Nephron (organoid): ENCODE data around the gene ABCB9.

Experiments used
- H3K27ac Mint-ChIP-seq, 3 experiments: 2 replicates each; pipeline ENCODE4 v1.8.0; 2020; ENCODE audit warnings: mixed read lengths in 3 of 3, mild to moderate bottlenecking in 2 of 3, moderate library complexity in 1 of 3
- H3K27me3 Mint-ChIP-seq: 2 replicates; pipeline ENCODE4 v1.8.0; 2021; ENCODE audit warnings: low read depth, mild to moderate bottlenecking, moderate library complexity, mixed read lengths
- H3K36me3 Mint-ChIP-seq: 2 replicates; pipeline ENCODE4 v1.8.0; 2020; ENCODE audit warnings: low read depth, mixed read lengths
- H3K4me1 Mint-ChIP-seq: 2 replicates; pipeline ENCODE4 v1.8.0; 2020; ENCODE audit warnings: mixed read lengths
- H3K4me3 Mint-ChIP-seq, 3 experiments: 2 replicates each; pipeline ENCODE4 v1.8.0; 2020; ENCODE audit warnings: mild to moderate bottlenecking in 3 of 3, mixed read lengths in 3 of 3, moderate library complexity in 2 of 3
- H3K9me3 Mint-ChIP-seq: 2 replicates; pipeline ENCODE4 v1.8.0; 2020; ENCODE audit warnings: mixed read lengths
- TF ChIP-seq, protein P1 (sequence below), 3 experiments: fragments of 200-600 bp; sonication (generic); IDR thresholded peaks; one replicate each; pipeline ENCODE4 v1.5.0; 2021; ENCODE audit warnings: antibody characterized with exemption in 3 of 3; ENCODE audit not compliant: unreplicated experiment in 3 of 3

Gene ABCB9

GRCh38 chr12:122958198-122958888 is 7.9 kb downstream of the ABCB9 start:
- no peak overlapping the region for H3K4me3 Mint-ChIP-seq
- TF ChIP-seq, protein P1, sequence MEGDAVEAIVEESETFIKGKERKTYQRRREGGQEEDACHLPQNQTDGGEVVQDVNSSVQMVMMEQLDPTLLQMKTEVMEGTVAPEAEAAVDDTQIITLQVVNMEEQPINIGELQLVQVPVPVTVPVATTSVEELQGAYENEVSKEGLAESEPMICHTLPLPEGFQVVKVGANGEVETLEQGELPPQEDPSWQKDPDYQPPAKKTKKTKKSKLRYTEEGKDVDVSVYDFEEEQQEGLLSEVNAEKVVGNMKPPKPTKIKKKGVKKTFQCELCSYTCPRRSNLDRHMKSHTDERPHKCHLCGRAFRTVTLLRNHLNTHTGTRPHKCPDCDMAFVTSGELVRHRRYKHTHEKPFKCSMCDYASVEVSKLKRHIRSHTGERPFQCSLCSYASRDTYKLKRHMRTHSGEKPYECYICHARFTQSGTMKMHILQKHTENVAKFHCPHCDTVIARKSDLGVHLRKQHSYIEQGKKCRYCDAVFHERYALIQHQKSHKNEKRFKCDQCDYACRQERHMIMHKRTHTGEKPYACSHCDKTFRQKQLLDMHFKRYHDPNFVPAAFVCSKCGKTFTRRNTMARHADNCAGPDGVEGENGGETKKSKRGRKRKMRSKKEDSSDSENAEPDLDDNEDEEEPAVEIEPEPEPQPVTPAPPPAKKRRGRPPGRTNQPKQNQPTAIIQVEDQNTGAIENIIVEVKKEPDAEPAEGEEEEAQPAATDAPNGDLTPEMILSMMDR (IDR thresholded peaks at IDR 0.05; ENCODE audit: unreplicated experiment in 3 of 3): no peak
- H3K27ac Mint-ChIP-seq: no peak overlapping the region
- H3K27me3 Mint-ChIP-seq: no peaks in the 10 kb centered on the region
- H3K36me3 Mint-ChIP-seq: peaks cover 4% of the 10 kb centered on the region
- H3K9me3 Mint-ChIP-seq: no peaks in the 10 kb centered on the region
- H3K4me1 Mint-ChIP-seq: peaks cover 35% of the 10 kb centered on the region

- TF ChIP-seq, protein P1 (IDR thresholded peaks at IDR 0.05; ENCODE audit: unreplicated experiment in 3 of 3): no peak
- H3K9me3 Mint-ChIP-seq: no peaks in the 10 kb centered on the region
- no peak overlapping the region for H3K27ac Mint-ChIP-seq
- no peaks in the 10 kb centered on the region for H3K27me3 Mint-ChIP-seq
- no peak overlapping the region for H3K4me3 Mint-ChIP-seq
- peaks cover 4% of the 10 kb centered on the region for H3K36me3 Mint-ChIP-seq
- peaks cover 23% of the 10 kb centered on the region for H3K4me1 Mint-ChIP-seq
Observed at GRCh38 chr12:122956035-122956434, 10.2 kb downstream of the ABCB9 start.

DNA sequence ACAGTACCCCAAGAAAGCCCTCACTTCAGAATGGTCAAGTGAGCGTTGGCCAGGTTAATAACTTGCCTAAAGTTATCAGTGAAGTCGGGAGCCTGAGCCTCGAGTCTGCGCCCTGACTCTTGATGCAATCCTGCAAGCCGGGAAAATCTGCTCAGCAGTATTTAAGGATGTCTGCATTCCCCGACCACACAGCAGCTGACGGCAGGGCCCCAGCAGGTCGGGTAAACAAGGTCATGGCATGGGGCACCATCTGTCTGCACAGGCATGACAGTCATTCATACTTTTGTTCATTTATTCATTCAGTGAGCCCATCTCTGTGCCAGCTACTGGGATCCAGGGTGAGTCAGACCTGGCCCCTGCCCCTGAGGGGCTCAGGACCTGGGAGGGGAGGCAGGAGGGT is 11.1 kb downstream of the ABCB9 start:
- Mint-ChIP-seq H3K36me3 (peaks cover 4% of the 10 kb centered on the region), H3K9me3 (no peaks in the 10 kb centered on the region), H3K27ac (peak overlapping the region in 1 of 3 experiments; percentile 63), H3K4me1 (peaks cover 23% of the 10 kb centered on the region), H3K4me3 (no peak overlapping the region), H3K27me3 (no peaks in the 10 kb centered on the region)
- TF ChIP-seq, protein P1 (IDR thresholded peaks at IDR 0.05; ENCODE audit: unreplicated experiment in 3 of 3): no peak

GRCh38 chr12:122951979-122952892 is 14.0 kb downstream of the ABCB9 start:
- Mint-ChIP-seq H3K27me3 (peaks cover 3% of the 10 kb centered on the region), H3K27ac (peak overlapping the region in 2 of 3 experiments; percentile 40 to 51), H3K4me3 (no peak overlapping the region), H3K9me3 (no peaks in the 10 kb centered on the region), H3K4me1 (peaks cover 15% of the 10 kb centered on the region), H3K36me3 (peaks cover 7% of the 10 kb centered on the region)
- TF ChIP-seq, protein P1 (IDR thresholded peaks at IDR 0.05; ENCODE audit: unreplicated experiment in 3 of 3): peak; percentile 70 to 79 (median 79)

GRCh38 chr12:122951406-122951805 is 14.9 kb downstream of the ABCB9 start:
- Mint-ChIP-seq H3K4me3 (no peak overlapping the region), H3K36me3 (peaks cover 7% of the 10 kb centered on the region), H3K9me3 (no peaks in the 10 kb centered on the region), H3K27me3 (peaks cover 3% of the 10 kb centered on the region), H3K4me1 (peaks cover 16% of the 10 kb centered on the region), H3K27ac (no peak overlapping the region)
- TF ChIP-seq, protein P1 (IDR thresholded peaks at IDR 0.05; ENCODE audit: unreplicated experiment in 3 of 3): no peak
